ENCODE results near the gene TMEM131L. TPM values are rescaled to one million over a fixed set of nuclear protein-coding genes. Genes with fewer than 3 reads are reported as not detected.

Gene TMEM131L
- total and polyA plus RNA-seq, 2 experiments from 2014 or later = 3.3 to 7.4 TPM

DNA sequence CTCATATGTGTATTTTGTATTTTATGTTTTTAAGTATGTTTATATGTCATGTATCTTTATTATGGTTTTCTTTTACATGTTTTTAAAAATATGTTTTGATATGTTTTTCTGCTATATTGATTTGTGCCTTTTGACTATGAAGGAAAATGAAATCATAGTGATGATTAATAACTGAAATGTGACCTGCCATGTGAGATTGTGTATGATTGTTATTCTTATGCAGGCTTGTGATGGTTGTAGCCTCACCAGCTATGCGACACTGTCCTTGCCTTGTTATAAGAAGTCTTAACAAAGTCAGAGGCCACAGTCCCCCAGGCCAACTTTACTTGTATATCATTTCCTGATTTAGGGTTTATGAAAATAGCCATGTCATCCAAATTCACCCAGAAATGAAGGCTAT lies 83.2 kb downstream of the TMEM131L start:
- H3K27me3 ChIP-seq = no peaks in the 10 kb centered on the region
- TF ChIP-seq, protein P1, sequence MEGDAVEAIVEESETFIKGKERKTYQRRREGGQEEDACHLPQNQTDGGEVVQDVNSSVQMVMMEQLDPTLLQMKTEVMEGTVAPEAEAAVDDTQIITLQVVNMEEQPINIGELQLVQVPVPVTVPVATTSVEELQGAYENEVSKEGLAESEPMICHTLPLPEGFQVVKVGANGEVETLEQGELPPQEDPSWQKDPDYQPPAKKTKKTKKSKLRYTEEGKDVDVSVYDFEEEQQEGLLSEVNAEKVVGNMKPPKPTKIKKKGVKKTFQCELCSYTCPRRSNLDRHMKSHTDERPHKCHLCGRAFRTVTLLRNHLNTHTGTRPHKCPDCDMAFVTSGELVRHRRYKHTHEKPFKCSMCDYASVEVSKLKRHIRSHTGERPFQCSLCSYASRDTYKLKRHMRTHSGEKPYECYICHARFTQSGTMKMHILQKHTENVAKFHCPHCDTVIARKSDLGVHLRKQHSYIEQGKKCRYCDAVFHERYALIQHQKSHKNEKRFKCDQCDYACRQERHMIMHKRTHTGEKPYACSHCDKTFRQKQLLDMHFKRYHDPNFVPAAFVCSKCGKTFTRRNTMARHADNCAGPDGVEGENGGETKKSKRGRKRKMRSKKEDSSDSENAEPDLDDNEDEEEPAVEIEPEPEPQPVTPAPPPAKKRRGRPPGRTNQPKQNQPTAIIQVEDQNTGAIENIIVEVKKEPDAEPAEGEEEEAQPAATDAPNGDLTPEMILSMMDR (IDR thresholded peaks at IDR 0.05; ENCODE audit: low read depth, low read length) = no peak
- DNase-seq (ENCODE audit: low read depth in 1 of 2, low spot score in 1 of 2) = no peak
- H3K36me3 ChIP-seq = no peaks in the 10 kb centered on the region
- no peak overlapping the region for H3K4me3 ChIP-seq
- no peak overlapping the region for H3K27ac ChIP-seq
- peaks cover 9% of the 10 kb centered on the region for H3K4me1 ChIP-seq (ENCODE audit: low read depth)
- no peaks in the 10 kb centered on the region for H3K9me3 ChIP-seq (ENCODE audit: low read depth)

DNA sequence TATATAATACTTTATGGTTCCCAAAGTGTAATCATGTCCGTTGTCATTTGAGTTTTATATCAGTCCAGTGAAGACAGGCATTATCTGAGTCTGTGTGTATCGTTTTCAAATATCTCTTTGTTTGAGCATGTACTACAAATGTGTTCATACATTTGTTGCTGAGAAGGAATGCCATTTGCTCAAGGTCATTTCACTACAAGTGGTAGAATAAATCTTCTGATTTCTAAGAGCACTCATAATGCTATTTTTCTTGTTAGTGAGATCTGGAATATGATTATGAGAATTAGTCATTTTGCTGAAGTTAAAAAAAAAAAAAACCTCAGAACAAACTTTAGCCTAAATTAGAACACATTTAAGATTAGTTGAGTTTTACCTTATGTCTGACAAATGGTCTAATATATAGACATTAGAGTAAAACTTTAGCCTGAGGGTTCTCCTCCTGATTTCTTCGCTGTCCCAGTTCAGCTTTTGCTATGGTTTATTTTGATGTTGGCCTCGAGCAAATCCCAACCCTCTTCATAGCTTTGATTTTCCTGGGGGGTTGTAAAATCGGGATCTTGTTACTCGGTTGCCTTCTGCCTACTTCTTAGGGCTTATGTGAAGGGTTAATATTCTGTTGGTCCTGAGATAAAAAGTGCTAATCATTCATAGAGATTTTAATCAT lies 87.1 kb downstream of the TMEM131L start:
- no peaks in the 10 kb centered on the region for H3K9me3 ChIP-seq (ENCODE audit: low read depth)
- DNase-seq (ENCODE audit: low read depth in 1 of 2, low spot score in 1 of 2) = no peak
- H3K4me3 ChIP-seq = no peak overlapping the region
- H3K27ac ChIP-seq = no peak overlapping the region
- TF ChIP-seq, protein P1 (IDR thresholded peaks at IDR 0.05; ENCODE audit: low read depth, low read length) = no peak
- H3K27me3 ChIP-seq = no peaks in the 10 kb centered on the region
- no peaks in the 10 kb centered on the region for H3K36me3 ChIP-seq
- H3K4me1 ChIP-seq (ENCODE audit: low read depth) = peaks cover 15% of the 10 kb centered on the region

GRCh38 chr4:153553819-153554170 lies 87.6 kb downstream of the TMEM131L start:
- H3K27me3 ChIP-seq = no peaks in the 10 kb centered on the region
- H3K36me3 ChIP-seq = no peaks in the 10 kb centered on the region
- peaks cover 15% of the 10 kb centered on the region for H3K4me1 ChIP-seq (ENCODE audit: low read depth)
- TF ChIP-seq, protein P1 (IDR thresholded peaks at IDR 0.05; ENCODE audit: low read depth, low read length) = no peak
- no peak overlapping the region for H3K4me3 ChIP-seq
- no peak for DNase-seq (ENCODE audit: low read depth in 1 of 2, low spot score in 1 of 2)
- H3K9me3 ChIP-seq (ENCODE audit: low read depth) = no peaks in the 10 kb centered on the region
- no peak overlapping the region for H3K27ac ChIP-seq

GRCh38 chr4:153555730-153556434 lies 89.7 kb downstream of the TMEM131L start:
- no peak overlapping the region for H3K4me3 ChIP-seq
- TF ChIP-seq, protein P1 (IDR thresholded peaks at IDR 0.05; ENCODE audit: low read depth, low read length) = no peak
- H3K9me3 ChIP-seq (ENCODE audit: low read depth) = no peaks in the 10 kb centered on the region
- H3K27me3 ChIP-seq = no peaks in the 10 kb centered on the region
- no peaks in the 10 kb centered on the region for H3K36me3 ChIP-seq
- peaks cover 15% of the 10 kb centered on the region for H3K4me1 ChIP-seq (ENCODE audit: low read depth)
- DNase-seq (ENCODE audit: low read depth in 1 of 2, low spot score in 1 of 2) = peak; percentile 86 to 94
- H3K27ac ChIP-seq = no peak overlapping the region

GRCh38 chr4:153556435-153556815 lies 90.3 kb downstream of the TMEM131L start:
- Histone ChIP-seq H3K4me3 (no peak overlapping the region), H3K27me3 (no peaks in the 10 kb centered on the region), H3K36me3 (no peaks in the 10 kb centered on the region), H3K9me3 (ENCODE audit: low read depth) (no peaks in the 10 kb centered on the region), H3K4me1 (ENCODE audit: low read depth) (peaks cover 15% of the 10 kb centered on the region), H3K27ac (no peak overlapping the region)
- no peak for DNase-seq (ENCODE audit: low read depth in 1 of 2, low spot score in 1 of 2)
- TF ChIP-seq, protein P1 (IDR thresholded peaks at IDR 0.05; ENCODE audit: low read depth, low read length) = no peak

Measured in cardiac muscle cell (in vitro differentiated cells and primary cell).